ENCODE data around the gene RIC1. TPM values are rescaled to one million over a fixed set of nuclear protein-coding genes. Genes with fewer than 3 reads are reported as not detected.
"Not testable (repeated sequence)": the region's sequence is repeated elsewhere in the genome, so short reads cannot be mapped to it uniquely, and the experiment has no call there.

Gene RIC1
- polyA plus RNA-seq, 1 of the 3 experiments (the other 2 are of a cell fraction) = 21.9 TPM

GRCh38 chr9:5715548-5716127 lies 86.7 kb downstream of the RIC1 start:
- ChIA-PET POLR2A (no interaction called here), CTCF (no interaction called here)
- H4K20me1 ChIP-seq (ENCODE audit: insufficient read depth) = peaks cover 10% of the 10 kb centered on the region
- 95% methylated on average over 5 of the region's 5 CpGs for WGBS (ENCODE audit: low lambda C conversion rate)
- H3K4me1 ChIP-seq (ENCODE audit: control insufficient read depth in 1 of 2, insufficient read depth in 2 of 2, low read depth in 1 of 2, low read length in 1 of 2) = peaks cover 3 to 13% of the 10 kb centered on the region in 2 experiments; a peak in 3 of 4 replicates
- no peaks in the 10 kb centered on the region for H3K9me2 ChIP-seq
- H3K79me2 ChIP-seq (ENCODE audit: insufficient read depth) = peaks cover 32% of the 10 kb centered on the region; the same call in 1 of the 2 replicates
- peaks cover 52% of the 10 kb centered on the region for H3F3A ChIP-seq (replicated peaks; ENCODE audit: insufficient read depth)
- no peak overlapping the region for H3K4me2 ChIP-seq
- TF ChIP-seq RCOR1 (IDR thresholded peaks at IDR 0.05; ENCODE audit: low read length) (no peak), NRF1 (IDR thresholded peaks at IDR 0.05; ENCODE audit: low read depth, low read length) (no peak), GATA2 (CRISPR knock-in tag; IDR thresholded peaks at IDR 0.05) (no peak), FOXJ3 (CRISPR knock-in tag; IDR thresholded peaks at IDR 0.05) (no peak), EP300 (IDR thresholded peaks at IDR 0.05; ENCODE audit: borderline replicate concordance in 1 of 2, low read depth in 1 of 2, low read length in 1 of 2) (no peak), USF1 (IDR thresholded peaks at IDR 0.05; ENCODE audit: borderline replicate concordance, low read depth) (no peak), RAD21 (IDR thresholded peaks at IDR 0.05; ENCODE audit: low read length) (no peak), TAF1 (IDR thresholded peaks at IDR 0.05; ENCODE audit: borderline replicate concordance, low read depth, low read length) (no peak)
- H3K36me3 ChIP-seq (replicated peaks in 1 of 2; ENCODE audit: control insufficient read depth in 1 of 2, insufficient read depth in 2 of 2, low read length in 1 of 2) = peaks cover 19 to 65% of the 10 kb centered on the region in 2 experiments
- H3K4me3 ChIP-seq (ENCODE audit: low read depth in 2 of 2, low read length in 1 of 2) = no peak overlapping the region
- peaks cover 7% of the 10 kb centered on the region; the same call in 1 of the 2 replicates for H3K9me3 ChIP-seq
- DNase-seq = no peak
- no peak overlapping the region for H3K9ac ChIP-seq
- no peak overlapping the region for H2AFZ ChIP-seq (ENCODE audit: low read depth)
- H3K27me3 ChIP-seq (ENCODE audit: insufficient read depth) = no peaks in the 10 kb centered on the region
- H3K27ac ChIP-seq (ENCODE audit: low read depth in 2 of 2, low read length in 1 of 2) = 0 out of 4 replicates have a peak overlapping the region, but pooled peaks of 1 of the 2 experiments have one; percentile 24

- not testable (repeated sequence) for H2AFZ ChIP-seq (ENCODE audit: low read depth); DNase-seq; H3K4me3 ChIP-seq (ENCODE audit: low read depth in 2 of 2, low read length in 1 of 2); H3K27me3 ChIP-seq (ENCODE audit: insufficient read depth); H3K4me2 ChIP-seq; H3K9me2 ChIP-seq; H3K9ac ChIP-seq; H3K9me3 ChIP-seq
- H4K20me1 ChIP-seq (ENCODE audit: insufficient read depth) = peaks cover 10% of the 10 kb centered on the region
- peaks cover 52% of the 10 kb centered on the region for H3F3A ChIP-seq (replicated peaks; ENCODE audit: insufficient read depth)
- ChIA-PET CTCF (interaction anchor here (1.0 kb wide), 1 partner anchor 16 kb away, joined by 3 read pairs; no protein-coding TSS in a partner anchor), POLR2A (interaction anchor here (0.9 kb wide), 1 partner anchor 89 kb away, joined by 3 read pairs; the partner anchor contains the start of gene RIC1)
- H3K36me3 ChIP-seq (replicated peaks in 1 of 2; ENCODE audit: control insufficient read depth in 1 of 2, insufficient read depth in 2 of 2, low read length in 1 of 2) = peaks cover 14 to 71% of the 10 kb centered on the region in 2 experiments
- H3K79me2 ChIP-seq (ENCODE audit: insufficient read depth) = peaks cover 39% of the 10 kb centered on the region
- peak overlapping the region in 1 of 2 experiments; percentile 89; a peak in 2 of 4 replicates for H3K27ac ChIP-seq (ENCODE audit: low read depth in 2 of 2, low read length in 1 of 2)
- 94% methylated on average over 10 of the region's 10 CpGs for WGBS (ENCODE audit: low lambda C conversion rate)
- H3K4me1 ChIP-seq (ENCODE audit: control insufficient read depth in 1 of 2, insufficient read depth in 2 of 2, low read depth in 1 of 2, low read length in 1 of 2) = peaks cover 6 to 13% of the 10 kb centered on the region in 2 experiments
Observed at GRCh38 chr9:5717434-5717833, 88.5 kb downstream of the RIC1 start.

Data from SK-N-SH (cell line).